Activated CD4-positive, alpha-beta T cell treated with anti-CD3 and anti-CD28 coated beads, Interleukin-2, amount 10 ng/mL, durations not matched to agents 24 days and 14 days (primary cell): ENCODE measurements around the gene AR. TPM values are rescaled to one million over a fixed set of nuclear protein-coding genes. Genes with fewer than 3 reads are reported as not detected.

Experiments used
- DNase-seq: peaks from one replicate; pipeline ENCODE4 v3.0.0; 2022
- H3K27ac Mint-ChIP-seq: one replicate; pipeline ENCODE4 v1.8.0; 2022; ENCODE audit warnings: mild to moderate bottlenecking, mixed read lengths
- H3K27me3 Mint-ChIP-seq: one replicate; pipeline ENCODE4 v1.8.0; 2022; ENCODE audit warnings: mixed read lengths
- H3K36me3 Mint-ChIP-seq: one replicate; pipeline ENCODE4 v1.8.0; 2022; ENCODE audit warnings: low read depth, mild to moderate bottlenecking, mixed read lengths
- H3K4me1 Mint-ChIP-seq: one replicate; pipeline ENCODE4 v1.8.0; 2021; ENCODE audit warnings: mixed read lengths
- H3K4me3 Mint-ChIP-seq: one replicate; pipeline ENCODE4 v1.8.0; 2022; ENCODE audit warnings: mild to moderate bottlenecking, moderate library complexity, mixed read lengths
- H3K9me3 Mint-ChIP-seq: one replicate; pipeline ENCODE4 v1.8.0; 2021; ENCODE audit warnings: mixed read lengths
- intact Hi-C: fragments of 100-400 bp; cut with micrococcal nuclease; formaldehyde crosslinking; loops from one replicate; pipeline ENCODE4 v1.15.1; 2023
- total RNA-seq: library from RNA; stranded (reverse); gene quantifications from 2 replicates; pipeline ENCODE4 v1.2.3, GENCODE V29; 2022

AR gene
- total RNA-seq, 1 donor from 2014 or later = not detected

DNA sequence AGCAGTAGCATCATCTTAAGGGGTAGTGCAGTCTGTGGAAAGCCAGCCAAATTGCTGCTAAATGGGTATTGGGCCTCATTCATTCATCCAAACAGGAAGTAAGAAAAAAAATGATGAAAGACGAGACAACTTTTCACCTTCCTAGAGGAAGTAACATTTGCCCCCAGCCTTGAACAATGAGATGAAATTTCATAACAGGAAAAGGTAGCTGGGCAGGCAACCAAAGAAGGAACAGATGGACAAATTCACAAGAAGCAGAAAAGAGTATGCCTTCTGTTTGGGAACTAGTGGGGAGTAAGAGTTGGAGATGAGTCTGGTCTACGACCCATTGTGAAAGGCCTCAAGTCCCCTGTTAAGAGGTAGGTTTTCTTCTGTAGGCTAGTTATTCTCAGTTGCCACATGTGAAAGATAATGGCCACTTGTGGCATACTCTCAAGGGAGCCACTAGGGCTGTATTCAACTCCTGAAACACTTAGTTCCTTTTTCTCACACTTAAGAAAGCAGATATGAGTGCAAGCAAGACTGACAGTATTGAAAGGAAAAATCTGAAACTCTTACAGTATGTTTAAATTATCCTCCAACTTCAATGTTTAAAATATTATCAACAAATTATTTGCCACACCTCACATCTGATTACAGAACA lies 190.4 kb downstream of the AR start:
- H3K27me3 Mint-ChIP-seq = no peaks in the 10 kb centered on the region
- H3K4me1 Mint-ChIP-seq = no peaks in the 10 kb centered on the region
- intact Hi-C loops = no loop called here
- H3K4me3 Mint-ChIP-seq = no peak overlapping the region
- DNase-seq = no peak
- no peak overlapping the region for H3K27ac Mint-ChIP-seq
- no peaks in the 10 kb centered on the region for H3K36me3 Mint-ChIP-seq
- no peaks in the 10 kb centered on the region for H3K9me3 Mint-ChIP-seq

DNA sequence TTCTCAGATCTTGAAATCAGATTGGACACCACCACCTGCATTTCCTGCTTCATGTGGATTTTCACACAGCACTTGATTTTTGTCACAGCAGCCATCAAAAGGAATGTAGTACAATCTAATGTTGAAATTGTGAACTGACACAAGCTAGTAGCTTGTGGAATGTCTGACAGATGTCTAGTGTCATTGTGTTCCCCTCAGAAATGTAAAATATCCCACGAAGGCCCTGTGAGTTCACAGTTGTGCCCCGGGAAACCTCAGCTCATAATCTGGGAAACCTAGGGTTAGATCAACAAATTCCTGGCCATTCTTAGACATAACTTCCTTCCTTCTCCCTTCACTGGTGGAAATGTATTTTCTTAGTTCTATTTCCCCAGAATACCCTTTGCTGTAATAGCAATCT lies 205.7 kb downstream of the AR start:
- DNase-seq = no peak
- H3K36me3 Mint-ChIP-seq = no peaks in the 10 kb centered on the region
- intact Hi-C loops = no loop called here

DNA sequence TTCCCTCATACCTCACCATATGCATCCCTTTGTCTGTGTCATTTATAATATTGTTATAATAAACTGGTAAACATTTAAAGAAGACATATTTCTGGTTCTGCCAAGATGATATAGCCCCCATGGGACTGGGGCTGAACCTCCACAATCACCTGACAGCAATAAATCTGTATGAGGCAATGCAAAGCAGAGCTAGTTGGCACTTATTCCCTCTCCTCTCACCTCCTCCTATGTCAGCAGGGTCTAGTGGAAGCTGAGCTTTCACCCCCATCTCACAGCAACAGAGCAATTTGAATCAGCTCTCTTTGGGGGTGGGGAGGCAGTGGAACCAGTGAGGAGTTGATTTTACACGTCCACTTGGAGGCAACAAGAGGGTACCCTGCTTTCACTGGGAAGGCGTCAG lies 206.9 kb downstream of the AR start:
- no peaks in the 10 kb centered on the region for H3K9me3 Mint-ChIP-seq
- no peak overlapping the region for H3K4me3 Mint-ChIP-seq
- no peak for DNase-seq
- no peaks in the 10 kb centered on the region for H3K4me1 Mint-ChIP-seq
- H3K27me3 Mint-ChIP-seq = no peaks in the 10 kb centered on the region
- no peaks in the 10 kb centered on the region for H3K36me3 Mint-ChIP-seq
- intact Hi-C loops = no loop called here
- no peak overlapping the region for H3K27ac Mint-ChIP-seq

More for the DNA sequence above, 205.7 kb downstream of the AR start:
- H3K27ac Mint-ChIP-seq = no peak overlapping the region
- H3K4me3 Mint-ChIP-seq = no peak overlapping the region
- H3K27me3 Mint-ChIP-seq = no peaks in the 10 kb centered on the region
- no peaks in the 10 kb centered on the region for H3K4me1 Mint-ChIP-seq
- H3K9me3 Mint-ChIP-seq = no peaks in the 10 kb centered on the region

DNA sequence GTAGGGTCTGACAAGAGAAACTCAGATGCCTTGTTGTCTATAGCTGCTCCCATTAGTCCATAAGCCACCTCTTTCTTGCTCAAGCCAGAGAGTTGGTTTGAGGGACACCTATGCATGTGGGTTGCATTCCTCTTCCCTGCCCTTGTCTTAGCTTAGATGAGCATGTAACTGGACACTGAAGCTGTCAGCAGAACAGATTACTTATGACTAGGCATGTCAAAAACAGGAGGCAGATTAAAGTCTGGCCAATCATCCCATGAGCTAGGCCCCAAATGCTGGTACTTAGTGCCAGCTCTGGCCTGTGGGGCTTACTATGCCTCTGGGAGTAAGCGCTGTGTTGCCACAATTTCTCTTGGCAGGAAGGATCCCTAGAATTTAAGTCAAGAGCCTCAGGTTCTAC lies 215.2 kb downstream of the AR start:
- H3K36me3 Mint-ChIP-seq = no peaks in the 10 kb centered on the region
- no peaks in the 10 kb centered on the region for H3K27me3 Mint-ChIP-seq
- no peak for DNase-seq
- H3K9me3 Mint-ChIP-seq = no peaks in the 10 kb centered on the region
- no peak overlapping the region for H3K27ac Mint-ChIP-seq
- H3K4me1 Mint-ChIP-seq = no peaks in the 10 kb centered on the region
- intact Hi-C loops = no loop called here
- no peak overlapping the region for H3K4me3 Mint-ChIP-seq

DNA sequence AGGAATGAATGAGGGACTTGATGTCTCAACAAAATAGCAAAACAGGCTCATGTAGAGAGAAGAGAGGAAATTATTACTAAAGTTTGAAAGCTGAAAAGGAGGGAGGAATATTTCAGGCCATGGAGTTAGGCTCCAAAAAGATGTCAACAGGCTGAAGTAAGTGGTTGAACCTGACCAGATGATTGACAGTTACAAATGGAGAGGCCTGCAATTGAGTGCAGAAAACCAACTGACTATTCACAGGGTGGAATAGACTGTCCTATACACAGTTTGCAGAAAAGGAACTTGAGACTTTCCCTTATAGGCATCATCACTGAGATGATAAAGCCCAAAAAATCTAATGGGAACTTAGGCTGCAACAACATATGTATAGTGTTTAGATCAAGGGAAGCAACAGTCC lies 233.3 kb downstream of the AR start:
- no peak overlapping the region for H3K4me3 Mint-ChIP-seq
- DNase-seq = no peak

DNA sequence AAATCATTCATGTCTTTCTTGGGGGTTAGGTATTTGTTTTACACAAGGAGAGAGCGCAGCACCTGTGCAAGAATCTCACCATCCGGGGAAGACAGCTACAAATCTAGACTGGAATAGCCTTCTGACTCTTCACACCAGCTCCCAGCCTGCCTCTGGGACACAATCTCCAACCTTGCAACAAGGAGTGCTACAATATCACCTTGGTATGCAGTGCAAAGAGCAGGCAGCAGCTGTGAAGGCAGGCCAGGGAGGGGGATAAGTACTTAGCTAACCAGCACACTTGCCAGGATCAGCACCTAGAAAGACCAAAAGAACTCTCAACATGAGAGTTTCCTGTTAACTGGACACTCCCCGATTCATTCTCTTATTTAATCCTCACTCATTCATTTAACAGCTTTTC lies 235.3 kb downstream of the AR start:
- H3K9me3 Mint-ChIP-seq = no peaks in the 10 kb centered on the region
- no peak overlapping the region for H3K4me3 Mint-ChIP-seq
- H3K27me3 Mint-ChIP-seq = no peaks in the 10 kb centered on the region
- intact Hi-C loops = no loop called here
- DNase-seq = no peak
- H3K4me1 Mint-ChIP-seq = no peaks in the 10 kb centered on the region
- H3K36me3 Mint-ChIP-seq = no peaks in the 10 kb centered on the region
- no peak overlapping the region for H3K27ac Mint-ChIP-seq

More for the DNA sequence above, 233.3 kb downstream of the AR start:
- Mint-ChIP-seq H3K27me3 (no peaks in the 10 kb centered on the region), H3K4me1 (no peaks in the 10 kb centered on the region), H3K9me3 (no peaks in the 10 kb centered on the region), H3K27ac (no peak overlapping the region), H3K36me3 (no peaks in the 10 kb centered on the region)
- intact Hi-C loops = no loop called here
